K562 (cell line): ENCODE data around the gene ATF5. TPM values are rescaled to one million over a fixed set of nuclear protein-coding genes. Genes with fewer than 3 reads are reported as not detected.

Source experiments
- ASH1L ChIP-seq: fragments of 450-650 bp; IDR thresholded peaks from 2 replicates; pipeline ENCODE4 v1.6.1; 2018; ENCODE audit warnings: borderline replicate concordance, mild to moderate bottlenecking, low read depth; ENCODE audit not compliant: partially characterized antibody
- E2F3 ChIP-seq: fragments of 250-450 bp; sonication (Bioruptor Pico); IDR thresholded peaks from 2 replicates; pipeline ENCODE4 v1.4.0; 2020; ENCODE audit warnings: mild to moderate bottlenecking
- FOXJ2 ChIP-seq: fragments of 200-800 bp; sonication (Bioruptor generic); IDR thresholded peaks from 2 replicates; pipeline ENCODE4 v1.6.1; 2016; ENCODE audit warnings: missing genetic modification characterization, missing compliant biosample characterization
- FOXP1 ChIP-seq: sonication (generic); formaldehyde crosslinking; IDR thresholded peaks from 2 replicates; pipeline ENCODE4 v1.8.0; 2022; ENCODE audit warnings: mild to moderate bottlenecking, missing genetic modification reagents
- HDAC3 ChIP-seq: fragments of 450-650 bp; IDR thresholded peaks from 2 replicates; pipeline ENCODE4 v1.6.1; 2018; ENCODE audit warnings: borderline replicate concordance, mild to moderate bottlenecking, moderate library complexity; ENCODE audit not compliant: partially characterized antibody
- HNRNPL ChIP-seq: fragments of 200-400 bp; formaldehyde crosslinking; IDR thresholded peaks from 2 replicates; pipeline ENCODE4 v1.6.1; 2017; ENCODE audit warnings: low read depth, mild to moderate bottlenecking, low read length
- RBBP5 ChIP-seq: fragments of 200-600 bp; sonication (generic); IDR thresholded peaks from 2 replicates; pipeline ENCODE4 v1.6.1; 2012; ENCODE audit warnings: borderline replicate concordance, mild to moderate bottlenecking, low read length, control low read depth, inconsistent platforms; ENCODE audit not compliant: insufficient read depth, poor library complexity, severe bottlenecking
- RBM14 ChIP-seq: fragments of 200-400 bp; formaldehyde crosslinking; IDR thresholded peaks from 2 replicates; pipeline ENCODE4 v1.6.1; 2018; ENCODE audit warnings: low read depth, mild to moderate bottlenecking, low read length, moderate library complexity, borderline replicate concordance; ENCODE audit not compliant: insufficient read depth
- SETDB1 ChIP-seq: IDR thresholded peaks from one replicate; pipeline ENCODE4 v1.6.1; 2012; ENCODE audit warnings: low read length, control low read depth, inconsistent platforms
- TARDBP ChIP-seq: fragments of 450-650 bp; IDR thresholded peaks from 2 replicates; pipeline ENCODE4 v1.6.1; 2016
- YBX1 ChIP-seq: fragments of 450-650 bp; IDR thresholded peaks from 2 replicates; pipeline ENCODE4 v1.7.1; 2016; ENCODE audit warnings: mild to moderate bottlenecking
- ZBTB8A ChIP-seq: fragments of 450-650 bp; IDR thresholded peaks from 2 replicates; pipeline ENCODE4 v1.6.1; 2018; ENCODE audit warnings: mild to moderate bottlenecking, moderate library complexity; ENCODE audit not compliant: partially characterized antibody
- ZNF347 ChIP-seq: fragments of 450-650 bp; formaldehyde crosslinking; IDR thresholded peaks from 2 replicates; pipeline ENCODE4 v1.4.0; 2020; ENCODE audit warnings: low read depth, mild to moderate bottlenecking, moderate library complexity
- polyA plus RNA-seq, 8 experiments: library from polyadenylated mRNA; depleted of rRNA in 4 of 8; stranded (reverse) in 5 of 8; unstranded in 3 of 8; fragments of >200 nt; fragmentation: Nextera tagmentation in 2 of 8; fragmentation: Illumina TruSeq in 1 of 8; extraction: Ambion mirVana in 2 of 8; extraction: Trizol in 1 of 8; gene quantifications; 2 replicates each; pipeline versions ENCODE4 v1.2.1 to v1.2.3, GENCODE V29; 2011 to 2014; ENCODE audit warnings: inconsistent platforms in 1 of 8, missing spikeins in 1 of 8
- total RNA-seq, 7 experiments: library from RNA; depleted of rRNA in 6 of 7; stranded (reverse); fragments of >200 nt in 6 of 7; fragmentation: Illumina TruSeq in 2 of 7; extraction: Trizol in 2 of 7; gene quantifications; 2 replicates each; pipeline versions ENCODE4 v1.2.1 to v1.2.3, GENCODE V29; 2011 to 2021; ENCODE audit warnings: low replicate concordance in 1 of 7
- TF ChIP-seq, protein P1 (sequence below): fragments of 450-650 bp; IDR thresholded peaks from 2 replicates; pipeline ENCODE4 v1.6.1; 2018; ENCODE audit not compliant: partially characterized antibody
- TF ChIP-seq, protein P2 (sequence below): fragments of 250-450 bp; sonication (Bioruptor Pico); IDR thresholded peaks from 2 replicates; pipeline ENCODE4 v1.5.0; 2021
- TF ChIP-seq, protein P3 (sequence below): fragments of 200-800 bp; sonication (Bioruptor generic); IDR thresholded peaks from 2 replicates; pipeline ENCODE4 v1.6.1; 2017; ENCODE audit warnings: missing genetic modification characterization, missing compliant biosample characterization
- TF ChIP-seq, protein P4 (sequence below): sonication (generic); formaldehyde crosslinking; IDR thresholded peaks from 2 replicates; pipeline ENCODE4 v1.8.0; 2022; ENCODE audit warnings: missing genetic modification reagents, mild to moderate bottlenecking, borderline replicate concordance

ATF5 gene
- total and polyA plus RNA-seq, 9 of the 15 experiments (the other 6 are each of a cell fraction or from before 2014, with no cell fraction given), result 3.0 to 57.6 (median 11.1) TPM

DNA sequence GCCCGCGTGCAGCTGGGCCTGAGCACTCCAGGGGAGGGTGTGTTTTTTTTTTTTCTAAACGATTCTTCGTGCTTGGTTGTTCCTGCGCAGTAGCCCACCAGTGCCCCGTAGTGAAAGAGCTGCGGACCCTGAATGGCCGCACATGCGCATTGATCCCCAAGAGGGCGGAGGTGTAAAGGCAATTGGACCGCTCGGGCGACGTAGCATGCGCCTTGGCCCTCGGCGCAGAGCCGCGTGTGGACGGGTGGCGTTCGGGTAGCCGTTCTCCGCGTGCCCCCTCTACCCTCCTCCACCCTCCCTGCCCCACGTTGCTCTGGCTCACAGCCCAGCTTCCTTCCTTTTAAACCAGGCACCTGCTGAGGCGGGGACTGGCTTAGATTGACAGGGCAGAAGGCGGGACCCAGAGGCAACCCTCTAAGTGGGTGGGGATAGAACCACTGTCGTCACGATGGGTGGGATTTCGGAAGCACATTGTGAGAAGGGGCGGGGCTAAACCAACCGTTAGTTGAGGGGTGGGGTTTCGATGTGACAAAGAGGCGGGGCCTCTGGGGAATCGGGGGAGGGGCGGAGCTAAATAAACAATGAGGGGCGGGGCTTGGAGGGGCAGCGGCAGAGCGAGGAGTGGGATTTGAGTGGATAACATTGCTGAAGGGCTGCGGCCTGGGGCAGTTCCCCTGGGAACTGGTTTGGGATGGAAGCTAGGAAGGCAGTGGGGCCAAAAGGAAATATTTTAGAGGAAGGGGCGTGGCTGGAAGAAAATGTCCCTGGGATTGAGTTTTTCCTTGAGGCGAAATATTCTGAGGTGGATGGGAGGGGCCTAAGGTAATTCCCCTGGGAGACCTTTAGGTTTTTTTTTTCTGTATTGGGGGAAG lies 842 bp downstream of the ATF5 start (continued):
- TF ChIP-seq, protein P1, sequence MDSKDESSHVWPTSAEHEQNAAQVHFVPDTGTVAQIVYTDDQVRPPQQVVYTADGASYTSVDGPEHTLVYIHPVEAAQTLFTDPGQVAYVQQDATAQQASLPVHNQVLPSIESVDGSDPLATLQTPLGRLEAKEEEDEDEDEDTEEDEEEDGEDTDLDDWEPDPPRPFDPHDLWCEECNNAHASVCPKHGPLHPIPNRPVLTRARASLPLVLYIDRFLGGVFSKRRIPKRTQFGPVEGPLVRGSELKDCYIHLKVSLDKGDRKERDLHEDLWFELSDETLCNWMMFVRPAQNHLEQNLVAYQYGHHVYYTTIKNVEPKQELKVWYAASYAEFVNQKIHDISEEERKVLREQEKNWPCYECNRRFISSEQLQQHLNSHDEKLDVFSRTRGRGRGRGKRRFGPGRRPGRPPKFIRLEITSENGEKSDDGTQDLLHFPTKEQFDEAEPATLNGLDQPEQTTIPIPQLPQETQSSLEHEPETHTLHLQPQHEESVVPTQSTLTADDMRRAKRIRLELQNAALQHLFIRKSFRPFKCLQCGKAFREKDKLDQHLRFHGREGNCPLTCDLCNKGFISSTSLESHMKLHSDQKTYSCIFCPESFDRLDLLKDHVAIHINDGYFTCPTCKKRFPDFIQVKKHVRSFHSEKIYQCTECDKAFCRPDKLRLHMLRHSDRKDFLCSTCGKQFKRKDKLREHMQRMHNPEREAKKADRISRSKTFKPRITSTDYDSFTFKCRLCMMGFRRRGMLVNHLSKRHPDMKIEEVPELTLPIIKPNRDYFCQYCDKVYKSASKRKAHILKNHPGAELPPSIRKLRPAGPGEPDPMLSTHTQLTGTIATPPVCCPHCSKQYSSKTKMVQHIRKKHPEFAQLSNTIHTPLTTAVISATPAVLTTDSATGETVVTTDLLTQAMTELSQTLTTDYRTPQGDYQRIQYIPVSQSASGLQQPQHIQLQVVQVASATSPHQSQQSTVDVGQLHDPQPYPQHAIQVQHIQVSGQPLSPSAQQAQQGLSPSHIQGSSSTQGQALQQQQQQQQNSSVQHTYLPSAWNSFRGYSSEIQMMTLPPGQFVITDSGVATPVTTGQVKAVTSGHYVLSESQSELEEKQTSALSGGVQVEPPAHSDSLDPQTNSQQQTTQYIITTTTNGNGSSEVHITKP, result peak; percentile 17
- TF ChIP-seq, protein P2, sequence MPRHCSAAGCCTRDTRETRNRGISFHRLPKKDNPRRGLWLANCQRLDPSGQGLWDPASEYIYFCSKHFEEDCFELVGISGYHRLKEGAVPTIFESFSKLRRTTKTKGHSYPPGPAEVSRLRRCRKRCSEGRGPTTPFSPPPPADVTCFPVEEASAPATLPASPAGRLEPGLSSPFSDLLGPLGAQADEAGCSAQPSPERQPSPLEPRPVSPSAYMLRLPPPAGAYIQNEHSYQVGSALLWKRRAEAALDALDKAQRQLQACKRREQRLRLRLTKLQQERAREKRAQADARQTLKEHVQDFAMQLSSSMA (CRISPR knock-in tag), result no peak
- TF ChIP-seq RBBP5, result no peak
- TF ChIP-seq, protein P3, sequence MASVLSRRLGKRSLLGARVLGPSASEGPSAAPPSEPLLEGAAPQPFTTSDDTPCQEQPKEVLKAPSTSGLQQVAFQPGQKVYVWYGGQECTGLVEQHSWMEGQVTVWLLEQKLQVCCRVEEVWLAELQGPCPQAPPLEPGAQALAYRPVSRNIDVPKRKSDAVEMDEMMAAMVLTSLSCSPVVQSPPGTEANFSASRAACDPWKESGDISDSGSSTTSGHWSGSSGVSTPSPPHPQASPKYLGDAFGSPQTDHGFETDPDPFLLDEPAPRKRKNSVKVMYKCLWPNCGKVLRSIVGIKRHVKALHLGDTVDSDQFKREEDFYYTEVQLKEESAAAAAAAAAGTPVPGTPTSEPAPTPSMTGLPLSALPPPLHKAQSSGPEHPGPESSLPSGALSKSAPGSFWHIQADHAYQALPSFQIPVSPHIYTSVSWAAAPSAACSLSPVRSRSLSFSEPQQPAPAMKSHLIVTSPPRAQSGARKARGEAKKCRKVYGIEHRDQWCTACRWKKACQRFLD (CRISPR knock-in tag), result peak; percentile 28; the same call in 1 of the 2 replicates
- TF ChIP-seq HDAC3, result no peak
- no peak for TF ChIP-seq FOXJ2
- TF ChIP-seq, protein P4, sequence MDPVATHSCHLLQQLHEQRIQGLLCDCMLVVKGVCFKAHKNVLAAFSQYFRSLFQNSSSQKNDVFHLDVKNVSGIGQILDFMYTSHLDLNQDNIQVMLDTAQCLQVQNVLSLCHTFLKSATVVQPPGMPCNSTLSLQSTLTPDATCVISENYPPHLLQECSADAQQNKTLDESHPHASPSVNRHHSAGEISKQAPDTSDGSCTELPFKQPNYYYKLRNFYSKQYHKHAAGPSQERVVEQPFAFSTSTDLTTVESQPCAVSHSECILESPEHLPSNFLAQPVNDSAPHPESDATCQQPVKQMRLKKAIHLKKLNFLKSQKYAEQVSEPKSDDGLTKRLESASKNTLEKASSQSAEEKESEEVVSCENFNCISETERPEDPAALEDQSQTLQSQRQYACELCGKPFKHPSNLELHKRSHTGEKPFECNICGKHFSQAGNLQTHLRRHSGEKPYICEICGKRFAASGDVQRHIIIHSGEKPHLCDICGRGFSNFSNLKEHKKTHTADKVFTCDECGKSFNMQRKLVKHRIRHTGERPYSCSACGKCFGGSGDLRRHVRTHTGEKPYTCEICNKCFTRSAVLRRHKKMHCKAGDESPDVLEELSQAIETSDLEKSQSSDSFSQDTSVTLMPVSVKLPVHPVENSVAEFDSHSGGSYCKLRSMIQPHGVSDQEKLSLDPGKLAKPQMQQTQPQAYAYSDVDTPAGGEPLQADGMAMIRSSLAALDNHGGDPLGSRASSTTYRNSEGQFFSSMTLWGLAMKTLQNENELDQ (CRISPR knock-in tag), result 0 out of 2 replicates have a peak, but pooled peaks have one; percentile 8
- TF ChIP-seq SETDB1, result no peak
- no peak for TF ChIP-seq RBM14
- TF ChIP-seq ZBTB8A, result no peak
- no peak for TF ChIP-seq ZNF347 (CRISPR knock-in tag)
- no peak for TF ChIP-seq ASH1L
- TF ChIP-seq HNRNPL, result no peak
- TF ChIP-seq TARDBP, result no peak
- no peak for TF ChIP-seq E2F3
- no peak for TF ChIP-seq FOXP1 (CRISPR knock-in tag)
- TF ChIP-seq YBX1, result no peak
